ENCODE results near the gene MLXIPL. TPM values are rescaled to one million over a fixed set of nuclear protein-coding genes. Genes with fewer than 3 reads are reported as not detected.
A peak's percentile ranks its signal among the peaks of the same experiment; 100 is the strongest.
"Not testable (repeated sequence)": the region's sequence is repeated elsewhere in the genome, so short reads cannot be mapped to it uniquely, and the experiment has no call there.

MLXIPL gene
- total RNA-seq, 1 donor from 2014 or later: 0.90 TPM

GRCh38 chr7:73618538-73618937 lies 5.8 kb downstream of the MLXIPL start:
- Mint-ChIP-seq H3K27me3 (ENCODE audit: insufficient read depth, low read depth) (peaks cover 37% of the 10 kb centered on the region), H3K27ac (no peak overlapping the region), H3K9me3 (no peaks in the 10 kb centered on the region), H3K4me1 (peaks cover 9% of the 10 kb centered on the region), H3K36me3 (no peaks in the 10 kb centered on the region), H3K4me3 (no peak overlapping the region)
- Histone ChIP-seq H3K9ac (no peak overlapping the region), H3K27ac (no peak overlapping the region), H3K4me2 (no peak overlapping the region), H3K79me2 (ENCODE audit: low read depth) (no peaks in the 10 kb centered on the region), H3K36me3 (no peaks in the 10 kb centered on the region), H3K9me3 (ENCODE audit: low read depth) (no peaks in the 10 kb centered on the region), H3K4me3 (no peak overlapping the region), H3K4me1 (peaks cover 9% of the 10 kb centered on the region), H3F3A (ENCODE audit: low read depth) (no peaks in the 10 kb centered on the region), H3K27me3 (peaks cover 30% of the 10 kb centered on the region), H2AFZ (replicated peaks) (no peak overlapping the region), H4K20me1 (ENCODE audit: low read depth) (peaks cover 10% of the 10 kb centered on the region)
- no peak for DNase-seq (ENCODE audit: low spot score)
- no peak for TF ChIP-seq EZH2 (IDR thresholded peaks at IDR 0.05)
- TF ChIP-seq EZH2phosphoT487 (IDR thresholded peaks at IDR 0.05): no peak
- TF ChIP-seq CTCF (IDR thresholded peaks at IDR 0.05): no peak

GRCh38 chr7:73617520-73617919 lies 6.8 kb downstream of the MLXIPL start:
- H4K20me1 ChIP-seq (ENCODE audit: low read depth); H3K9me3 Mint-ChIP-seq: not testable (repeated sequence)

DNA sequence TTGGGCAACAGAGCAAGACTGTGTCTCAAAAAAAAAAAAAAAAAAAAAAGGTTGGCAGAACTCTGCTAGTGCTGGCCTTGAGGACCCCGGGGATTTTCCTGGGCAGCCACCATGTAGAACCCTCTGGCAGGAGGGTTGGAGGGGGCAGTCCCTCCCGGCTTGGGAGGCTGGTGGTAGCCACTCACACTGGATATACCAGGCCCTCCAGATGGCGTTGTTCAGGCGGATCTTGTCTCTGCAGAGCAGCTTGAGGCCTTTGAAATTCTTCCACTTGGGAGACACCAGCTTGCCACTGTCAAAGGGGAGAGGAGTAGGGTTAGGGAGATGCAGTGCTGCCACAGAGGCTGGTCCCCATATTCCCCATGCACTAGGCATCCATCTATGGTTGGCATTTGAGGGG lies 8.4 kb downstream of the MLXIPL start:
- Mint-ChIP-seq H3K27me3 (ENCODE audit: insufficient read depth, low read depth) (peaks cover 21% of the 10 kb centered on the region), H3K9me3 (no peaks in the 10 kb centered on the region), H3K4me1 (peaks cover 9% of the 10 kb centered on the region), H3K4me3 (no peak overlapping the region), H3K27ac (no peak overlapping the region), H3K36me3 (no peaks in the 10 kb centered on the region)
- H3K27ac ChIP-seq: no peak overlapping the region
- H3K27me3 ChIP-seq: peaks cover 3% of the 10 kb centered on the region
- H3K79me2 ChIP-seq (ENCODE audit: low read depth): no peaks in the 10 kb centered on the region
- no peak overlapping the region for H3K4me3 ChIP-seq
- no peaks in the 10 kb centered on the region for H3K9me3 ChIP-seq (ENCODE audit: low read depth)
- H3K9ac ChIP-seq: no peak overlapping the region
- DNase-seq (ENCODE audit: low spot score): peak; percentile 49
- no peaks in the 10 kb centered on the region for H4K20me1 ChIP-seq (ENCODE audit: low read depth)
- H3K4me2 ChIP-seq: no peak overlapping the region
- no peak overlapping the region for H2AFZ ChIP-seq (replicated peaks)
- TF ChIP-seq EZH2 (IDR thresholded peaks at IDR 0.05) (no peak), CTCF (IDR thresholded peaks at IDR 0.05) (peak; percentile 16), EZH2phosphoT487 (IDR thresholded peaks at IDR 0.05) (no peak)
- no peaks in the 10 kb centered on the region for H3K36me3 ChIP-seq
- no peaks in the 10 kb centered on the region for H3F3A ChIP-seq (ENCODE audit: low read depth)
- H3K4me1 ChIP-seq: no peaks in the 10 kb centered on the region

More at GRCh38 chr7:73617520-73617919, 6.8 kb downstream of the MLXIPL start:
- not testable (repeated sequence) for H2AFZ ChIP-seq (replicated peaks); H3K4me3 Mint-ChIP-seq; H3K27ac Mint-ChIP-seq; H3K36me3 Mint-ChIP-seq; H3K9me3 ChIP-seq (ENCODE audit: low read depth); H3F3A ChIP-seq (ENCODE audit: low read depth); H3K9ac ChIP-seq; H3K4me1 Mint-ChIP-seq; H3K36me3 ChIP-seq; H3K4me3 ChIP-seq; H3K79me2 ChIP-seq (ENCODE audit: low read depth); H3K4me1 ChIP-seq; H3K27ac ChIP-seq; DNase-seq (ENCODE audit: low spot score); H3K4me2 ChIP-seq
- H3K27me3 Mint-ChIP-seq (ENCODE audit: insufficient read depth, low read depth): peaks cover 30% of the 10 kb centered on the region
- H3K27me3 ChIP-seq: peaks cover 20% of the 10 kb centered on the region

DNA sequence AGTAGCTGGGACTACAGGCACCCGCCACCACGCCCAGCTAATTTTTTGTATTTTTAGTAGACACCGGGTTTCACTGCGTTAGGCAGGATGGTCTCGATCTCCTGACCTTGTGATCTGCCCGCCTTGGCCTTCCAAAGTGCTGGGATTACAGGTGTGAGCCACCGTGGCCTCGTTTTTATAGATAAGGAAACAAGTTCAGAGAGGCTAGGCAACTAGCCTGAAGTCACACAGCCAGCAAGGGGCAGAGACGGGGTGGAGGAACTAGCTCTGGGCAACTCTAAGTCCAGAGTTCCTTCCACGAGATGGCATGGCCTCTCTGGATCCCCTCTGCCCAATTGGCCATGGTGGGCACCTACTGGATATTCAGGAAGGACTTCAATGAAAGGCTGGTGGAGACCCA lies 9.4 kb downstream of the MLXIPL start:
- not testable (repeated sequence) for H3K27ac ChIP-seq; H3K27ac Mint-ChIP-seq; H3K4me3 ChIP-seq; H2AFZ ChIP-seq (replicated peaks); H3K36me3 ChIP-seq; H3K27me3 ChIP-seq; H3K9ac ChIP-seq; H3K4me2 ChIP-seq; H3F3A ChIP-seq (ENCODE audit: low read depth); H3K4me3 Mint-ChIP-seq; H4K20me1 ChIP-seq (ENCODE audit: low read depth); H3K9me3 Mint-ChIP-seq; H3K4me1 Mint-ChIP-seq; DNase-seq (ENCODE audit: low spot score); H3K4me1 ChIP-seq; H3K9me3 ChIP-seq (ENCODE audit: low read depth); H3K36me3 Mint-ChIP-seq; H3K79me2 ChIP-seq (ENCODE audit: low read depth)
- peaks cover 17% of the 10 kb centered on the region for H3K27me3 Mint-ChIP-seq (ENCODE audit: insufficient read depth, low read depth)

Data from neural progenitor cell (in vitro differentiated cells).